NCI-H345 treated with DMSO at 0.1 percent for 48 hours (cell line): Measurements from ENCODE around the gene RUNX2.

Experiments used
- DNase-seq: peaks from one replicate; lab custom pipeline; 2025; ENCODE audit not compliant: unreplicated experiment; lab: John Stamatoyannopoulos, UW

Gene RUNX2

GRCh38 chr6:45411959-45412358 is 83.8 kb downstream of the RUNX2 start:
- no peak for DNase-seq

GRCh38 chr6:45415315-45415714 is 87.2 kb downstream of the RUNX2 start:
- no peak for DNase-seq

GRCh38 chr6:45415788-45416518 is 87.8 kb downstream of the RUNX2 start:
- DNase-seq: no peak

- DNase-seq: no peak
These were observed 88.6 kb downstream of the RUNX2 start for GRCh38 chr6:45416700-45417099.

GRCh38 chr6:45417436-45417835 is 89.3 kb downstream of the RUNX2 start:
- no peak for DNase-seq

- DNase-seq: no peak
These were observed 91.5 kb downstream of the RUNX2 start for GRCh38 chr6:45419571-45420082.

- DNase-seq: no peak
These were observed 92.2 kb downstream of the RUNX2 start for GRCh38 chr6:45420083-45420908.

GRCh38 chr6:45420909-45421708 is 93.0 kb downstream of the RUNX2 start:
- DNase-seq: no peak

- DNase-seq: peak; percentile 31
These were observed 93.8 kb downstream of the RUNX2 start for GRCh38 chr6:45421709-45422502.

GRCh38 chr6:45422503-45423110 is 94.5 kb downstream of the RUNX2 start:
- DNase-seq: peak; percentile 3

- no peak for DNase-seq
These were observed 95.1 kb downstream of the RUNX2 start for GRCh38 chr6:45423111-45423823.

GRCh38 chr6:45423824-45424450 is 95.8 kb downstream of the RUNX2 start:
- no peak for DNase-seq

GRCh38 chr6:45424451-45424861 is 96.3 kb downstream of the RUNX2 start:
- DNase-seq: no peak

- DNase-seq: no peak
These were observed 98.1 kb downstream of the RUNX2 start for GRCh38 chr6:45426251-45426650.

- no peak for DNase-seq
These were observed 99.6 kb downstream of the RUNX2 start for GRCh38 chr6:45427726-45428125.

GRCh38 chr6:45428727-45429126 is 100.6 kb downstream of the RUNX2 start:
- DNase-seq: no peak

GRCh38 chr6:45430590-45431202 is 102.6 kb downstream of the RUNX2 start:
- no peak for DNase-seq

- DNase-seq: no peak
These were observed 103.4 kb downstream of the RUNX2 start for GRCh38 chr6:45431317-45432065.
